Uterus (tissue), 2 donors: ENCODE measurements around the gene STS.

Source experiments
- POLR2A ChIP-seq, 2 donors: fragments of 450-650 bp; IDR thresholded peaks; one replicate each; pipeline ENCODE4 v1.6.1; 2016; ENCODE audit warnings: antibody characterized with exemption in 2 of 2, mild to moderate bottlenecking in 1 of 2, moderate library complexity in 1 of 2
- TF ChIP-seq, protein P1 (sequence below), 4 experiments: fragments of 200-600 bp in 2 of 4; fragments of 450-650 bp in 2 of 4; sonication (generic) in 2 of 4; IDR thresholded peaks; one replicate each; pipeline ENCODE4 v1.5.1; 2016 to 2019; ENCODE audit warnings: antibody characterized with exemption in 4 of 4, mild to moderate bottlenecking in 2 of 4, moderate library complexity in 1 of 4

DNA sequence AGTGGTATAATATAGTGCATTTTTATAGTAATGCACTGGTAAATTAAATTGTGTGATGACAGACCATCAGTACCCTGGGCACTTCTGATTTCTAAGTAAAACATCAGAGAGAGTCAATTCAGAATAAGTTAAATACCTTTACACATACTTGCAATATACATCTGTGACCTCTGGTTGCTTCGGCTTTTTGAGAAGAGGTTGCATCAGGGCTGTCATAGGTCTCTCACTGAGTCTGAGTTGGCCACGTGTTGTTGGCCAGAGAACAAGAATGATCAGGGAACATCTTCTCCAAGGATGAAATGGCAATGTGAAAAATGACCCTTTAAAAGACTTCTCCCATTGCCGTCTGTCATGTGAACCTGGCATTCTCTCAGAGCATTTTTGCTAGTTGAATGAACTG lies 37.3 kb downstream of the STS start:
- TF ChIP-seq, protein P1, sequence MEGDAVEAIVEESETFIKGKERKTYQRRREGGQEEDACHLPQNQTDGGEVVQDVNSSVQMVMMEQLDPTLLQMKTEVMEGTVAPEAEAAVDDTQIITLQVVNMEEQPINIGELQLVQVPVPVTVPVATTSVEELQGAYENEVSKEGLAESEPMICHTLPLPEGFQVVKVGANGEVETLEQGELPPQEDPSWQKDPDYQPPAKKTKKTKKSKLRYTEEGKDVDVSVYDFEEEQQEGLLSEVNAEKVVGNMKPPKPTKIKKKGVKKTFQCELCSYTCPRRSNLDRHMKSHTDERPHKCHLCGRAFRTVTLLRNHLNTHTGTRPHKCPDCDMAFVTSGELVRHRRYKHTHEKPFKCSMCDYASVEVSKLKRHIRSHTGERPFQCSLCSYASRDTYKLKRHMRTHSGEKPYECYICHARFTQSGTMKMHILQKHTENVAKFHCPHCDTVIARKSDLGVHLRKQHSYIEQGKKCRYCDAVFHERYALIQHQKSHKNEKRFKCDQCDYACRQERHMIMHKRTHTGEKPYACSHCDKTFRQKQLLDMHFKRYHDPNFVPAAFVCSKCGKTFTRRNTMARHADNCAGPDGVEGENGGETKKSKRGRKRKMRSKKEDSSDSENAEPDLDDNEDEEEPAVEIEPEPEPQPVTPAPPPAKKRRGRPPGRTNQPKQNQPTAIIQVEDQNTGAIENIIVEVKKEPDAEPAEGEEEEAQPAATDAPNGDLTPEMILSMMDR (IDR thresholded peaks at IDR 0.05), result no peak
- no peak for TF ChIP-seq POLR2A (IDR thresholded peaks at IDR 0.05)
